ENCODE measurements around the gene IRS2.
"Not testable (repeated sequence)": the region's sequence is repeated elsewhere in the genome, so short reads cannot be mapped to it uniquely, and the experiment has no call there.

Gene IRS2

GRCh38 chr13:109750221-109750775 is 36.1 kb downstream of the IRS2 start:
- DNase-seq, result no peak

- DNase-seq, result no peak
These were observed 37.0 kb downstream of the IRS2 start for GRCh38 chr13:109749365-109749764.

GRCh38 chr13:109748677-109749076 is 37.7 kb downstream of the IRS2 start:
- no peak for DNase-seq

- no peak for DNase-seq
These were observed 38.9 kb downstream of the IRS2 start for GRCh38 chr13:109747524-109747923.

GRCh38 chr13:109746364-109746763 is 40.0 kb downstream of the IRS2 start:
- no peak for DNase-seq

GRCh38 chr13:109745702-109746101 is 40.7 kb downstream of the IRS2 start:
- peak; percentile 65 for DNase-seq

- DNase-seq, result peak; percentile 68
These were observed 41.3 kb downstream of the IRS2 start for GRCh38 chr13:109745060-109745459.

- DNase-seq, result peak; percentile 75
These were observed 41.8 kb downstream of the IRS2 start for GRCh38 chr13:109744512-109745051.

- peak; percentile 85 for DNase-seq
These were observed 42.5 kb downstream of the IRS2 start for GRCh38 chr13:109743706-109744453.

- no peak for DNase-seq
These were observed 44.4 kb downstream of the IRS2 start for GRCh38 chr13:109741966-109742365.

GRCh38 chr13:109740721-109741120 is 45.7 kb downstream of the IRS2 start:
- no peak for DNase-seq

- no peak for DNase-seq
These were observed 46.3 kb downstream of the IRS2 start for GRCh38 chr13:109740121-109740520.

- peak; percentile 67 for DNase-seq
These were observed 48.1 kb downstream of the IRS2 start for GRCh38 chr13:109738298-109738746.

GRCh38 chr13:109737606-109738005 is 48.8 kb downstream of the IRS2 start:
- peak; percentile 53 for DNase-seq

- DNase-seq, result no peak
These were observed 49.3 kb downstream of the IRS2 start for GRCh38 chr13:109737046-109737573.

- DNase-seq, result no peak
These were observed 50.9 kb downstream of the IRS2 start for GRCh38 chr13:109735436-109735966.

GRCh38 chr13:109734002-109734785 is 52.2 kb downstream of the IRS2 start:
- DNase-seq, result no peak

- DNase-seq, result no peak
These were observed 52.8 kb downstream of the IRS2 start for GRCh38 chr13:109733550-109733949.

- DNase-seq, result not testable (repeated sequence)
These were observed 53.8 kb downstream of the IRS2 start for GRCh38 chr13:109732470-109733170.

- DNase-seq, result no peak
These were observed 55.5 kb downstream of the IRS2 start for GRCh38 chr13:109730812-109731335.

- DNase-seq, result no peak
These were observed 57.3 kb downstream of the IRS2 start for GRCh38 chr13:109728791-109729731.

Data from DMS53 (cell line).